Duodenal mucosa (tissue), 2 donors: ENCODE data around the gene KCNQ1.

Experiments used
- H3K27ac ChIP-seq: one replicate; pipeline ENCODE4 v1.7.0; 2013; ENCODE audit warnings: low read depth, low read length
- H3K27me3 ChIP-seq, 2 donors: one replicate each; pipeline ENCODE4 v1.7.0; 2013; ENCODE audit warnings: low read length in 2 of 2, control low read depth in 1 of 2; ENCODE audit not compliant: insufficient read depth in 2 of 2, control insufficient read depth in 1 of 2
- H3K36me3 ChIP-seq, 2 donors: one replicate each; pipeline ENCODE4 v1.7.0; 2013; ENCODE audit warnings: low read length in 2 of 2, control low read depth in 1 of 2; ENCODE audit not compliant: insufficient read depth in 2 of 2, control insufficient read depth in 1 of 2
- H3K4me1 ChIP-seq, 2 donors: one replicate each; pipeline ENCODE4 v1.7.0; 2013; ENCODE audit warnings: low read length in 2 of 2, control low read depth in 1 of 2; ENCODE audit not compliant: insufficient read depth in 2 of 2, control insufficient read depth in 1 of 2
- H3K4me3 ChIP-seq, 2 donors: one replicate each; pipeline ENCODE4 v1.7.0; 2013; ENCODE audit warnings: low read length in 2 of 2, low read depth in 1 of 2
- H3K9ac ChIP-seq, 2 donors: one replicate each; pipeline ENCODE4 v1.7.0; 2013; ENCODE audit warnings: low read length in 2 of 2, low read depth in 1 of 2
- H3K9me3 ChIP-seq, 2 donors: one replicate each; pipeline ENCODE4 v1.7.0; 2013; ENCODE audit warnings: low read length in 2 of 2, control low read depth in 1 of 2; ENCODE audit not compliant: control insufficient read depth in 1 of 2

Gene KCNQ1

GRCh38 chr11:2580571-2581001 is 135.8 kb downstream of the KCNQ1 start:
- Histone ChIP-seq H3K27me3 (no peaks in the 10 kb centered on the region), H3K36me3 (peaks cover 0 to 47% of the 10 kb centered on the region in 2 donors), H3K9me3 (no peaks in the 10 kb centered on the region), H3K27ac (no peak overlapping the region), H3K4me3 (no peak overlapping the region), H3K4me1 (peaks cover 3 to 4% of the 10 kb centered on the region in 2 donors), H3K9ac (no peak overlapping the region)

GRCh38 chr11:2581151-2581930 is 136.5 kb downstream of the KCNQ1 start:
- H3K4me1 ChIP-seq, result no peaks in the 10 kb centered on the region
- H3K9me3 ChIP-seq, result no peaks in the 10 kb centered on the region
- no peak overlapping the region for H3K4me3 ChIP-seq
- H3K27ac ChIP-seq, result no peak overlapping the region
- H3K36me3 ChIP-seq, result peaks cover 0 to 49% of the 10 kb centered on the region in 2 donors
- H3K9ac ChIP-seq, result no peak overlapping the region
- H3K27me3 ChIP-seq, result no peaks in the 10 kb centered on the region

GRCh38 chr11:2581931-2582350 is 137.1 kb downstream of the KCNQ1 start:
- H3K27ac ChIP-seq, result no peak overlapping the region
- no peak overlapping the region for H3K9ac ChIP-seq
- H3K27me3 ChIP-seq, result no peaks in the 10 kb centered on the region
- no peaks in the 10 kb centered on the region for H3K9me3 ChIP-seq
- H3K4me1 ChIP-seq, result no peaks in the 10 kb centered on the region
- H3K36me3 ChIP-seq, result peaks cover 0 to 43% of the 10 kb centered on the region in 2 donors
- H3K4me3 ChIP-seq, result no peak overlapping the region

- Histone ChIP-seq H3K27me3 (no peaks in the 10 kb centered on the region), H3K4me1 (no peaks in the 10 kb centered on the region), H3K9me3 (no peaks in the 10 kb centered on the region), H3K36me3 (peaks cover 0 to 38% of the 10 kb centered on the region in 2 donors), H3K9ac (no peak overlapping the region), H3K4me3 (no peak overlapping the region), H3K27ac (no peak overlapping the region)
These were observed 137.6 kb downstream of the KCNQ1 start for GRCh38 chr11:2582351-2582945.

GRCh38 chr11:2582946-2583604 is 138.3 kb downstream of the KCNQ1 start:
- Histone ChIP-seq H3K4me3 (no peak overlapping the region), H3K4me1 (no peaks in the 10 kb centered on the region), H3K9me3 (no peaks in the 10 kb centered on the region), H3K27me3 (no peaks in the 10 kb centered on the region), H3K27ac (no peak overlapping the region), H3K36me3 (peaks cover 0 to 37% of the 10 kb centered on the region in 2 donors), H3K9ac (no peak overlapping the region)

GRCh38 chr11:2583605-2583958 is 138.8 kb downstream of the KCNQ1 start:
- Histone ChIP-seq H3K36me3 (peaks cover 0 to 37% of the 10 kb centered on the region in 2 donors), H3K4me3 (no peak overlapping the region), H3K27me3 (no peaks in the 10 kb centered on the region), H3K9ac (no peak overlapping the region), H3K4me1 (no peaks in the 10 kb centered on the region), H3K27ac (no peak overlapping the region), H3K9me3 (no peaks in the 10 kb centered on the region)

GRCh38 chr11:2584434-2584811 is 139.6 kb downstream of the KCNQ1 start:
- no peak overlapping the region for H3K27ac ChIP-seq
- no peaks in the 10 kb centered on the region for H3K9me3 ChIP-seq
- no peaks in the 10 kb centered on the region for H3K27me3 ChIP-seq
- H3K9ac ChIP-seq, result no peak overlapping the region
- H3K36me3 ChIP-seq, result peaks cover 0 to 43% of the 10 kb centered on the region in 2 donors
- H3K4me3 ChIP-seq, result no peak overlapping the region
- no peaks in the 10 kb centered on the region for H3K4me1 ChIP-seq

GRCh38 chr11:2584812-2585565 is 140.2 kb downstream of the KCNQ1 start:
- peaks cover 0 to 47% of the 10 kb centered on the region in 2 donors for H3K36me3 ChIP-seq
- no peak overlapping the region for H3K27ac ChIP-seq
- no peaks in the 10 kb centered on the region for H3K9me3 ChIP-seq
- no peak overlapping the region for H3K4me3 ChIP-seq
- no peak overlapping the region for H3K9ac ChIP-seq
- no peaks in the 10 kb centered on the region for H3K4me1 ChIP-seq
- H3K27me3 ChIP-seq, result no peaks in the 10 kb centered on the region

GRCh38 chr11:2585566-2586086 is 140.8 kb downstream of the KCNQ1 start:
- Histone ChIP-seq H3K9ac (no peak overlapping the region), H3K4me3 (no peak overlapping the region), H3K27me3 (no peaks in the 10 kb centered on the region), H3K36me3 (peaks cover 4 to 53% of the 10 kb centered on the region in 2 donors), H3K27ac (no peak overlapping the region), H3K4me1 (no peaks in the 10 kb centered on the region), H3K9me3 (no peaks in the 10 kb centered on the region)
